Activated T-helper 1 cell treated with anti-CD3 and anti-CD28 coated beads, Interleukin-2, amount 50 U/mL, for 16 hours (primary cell): ENCODE data around the gene PKNOX2.

ENCODE experiments used
- DNase-seq, 2 donors: peaks; one replicate each; pipeline ENCODE4 v3.0.0-alpha.2; 2020; ENCODE audit warnings: low read depth in 1 of 2, low spot score in 1 of 2

Gene PKNOX2

DNA sequence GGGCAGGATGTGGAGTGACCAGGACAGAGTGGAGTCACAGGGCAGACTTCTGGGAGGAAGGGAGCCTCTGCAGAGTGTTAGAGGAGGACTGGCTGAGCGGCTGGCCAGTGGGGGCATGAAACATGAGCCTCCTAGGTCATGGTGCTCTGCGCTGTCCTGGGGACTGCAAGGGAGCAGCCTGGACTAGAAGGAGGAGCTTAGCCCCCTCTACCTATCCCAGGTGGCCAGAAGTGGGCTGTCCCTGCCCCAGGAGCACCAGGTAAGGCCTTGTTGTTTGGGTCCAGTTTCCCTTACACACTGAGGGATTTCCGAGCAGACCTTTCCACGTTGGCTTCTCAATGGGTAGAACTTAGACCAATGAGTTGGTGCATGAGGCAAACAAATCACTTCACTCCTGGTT, 7.4 kb downstream of the PKNOX2 start:
- no peak for DNase-seq

DNA sequence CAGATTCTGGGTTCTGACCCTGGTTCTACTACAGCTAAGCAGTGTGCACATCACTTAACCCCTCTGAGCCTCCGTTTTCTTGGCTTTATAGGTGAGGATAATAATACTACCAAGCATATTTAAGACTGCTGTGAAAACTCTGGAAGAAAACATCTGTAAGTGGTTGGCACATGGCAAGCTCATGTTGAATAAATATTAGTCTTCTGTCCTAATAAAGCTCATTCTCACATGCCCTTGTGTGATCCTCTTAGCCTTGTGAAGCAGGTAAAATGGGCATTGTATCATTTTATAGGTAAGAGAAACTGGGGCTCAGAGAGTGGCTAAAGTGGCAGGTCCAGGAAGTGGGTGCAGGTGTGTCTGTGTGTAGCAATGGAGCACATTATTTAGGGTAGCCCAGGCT, 8.5 kb downstream of the PKNOX2 start:
- no peak for DNase-seq

DNA sequence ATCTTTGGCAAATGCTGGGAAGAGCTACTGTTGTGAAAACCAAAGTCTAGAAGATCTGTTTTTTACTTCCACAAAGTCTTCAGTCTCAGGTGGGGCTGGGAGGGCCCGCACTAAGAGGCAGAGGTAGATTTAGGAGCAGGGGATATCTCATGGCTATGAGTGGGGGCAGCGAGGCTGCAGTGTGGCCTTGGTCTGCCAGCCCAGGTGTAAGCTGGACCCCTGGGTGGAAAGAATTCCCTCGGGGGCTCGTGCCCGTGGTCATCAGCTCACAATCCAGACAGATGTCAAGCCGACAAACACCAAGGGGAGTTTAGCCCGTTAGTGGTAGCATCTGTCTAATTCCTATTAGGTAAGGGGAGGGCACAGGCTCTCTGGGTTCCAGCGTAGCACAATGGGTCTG, 9.0 kb downstream of the PKNOX2 start:
- DNase-seq = no peak

DNA sequence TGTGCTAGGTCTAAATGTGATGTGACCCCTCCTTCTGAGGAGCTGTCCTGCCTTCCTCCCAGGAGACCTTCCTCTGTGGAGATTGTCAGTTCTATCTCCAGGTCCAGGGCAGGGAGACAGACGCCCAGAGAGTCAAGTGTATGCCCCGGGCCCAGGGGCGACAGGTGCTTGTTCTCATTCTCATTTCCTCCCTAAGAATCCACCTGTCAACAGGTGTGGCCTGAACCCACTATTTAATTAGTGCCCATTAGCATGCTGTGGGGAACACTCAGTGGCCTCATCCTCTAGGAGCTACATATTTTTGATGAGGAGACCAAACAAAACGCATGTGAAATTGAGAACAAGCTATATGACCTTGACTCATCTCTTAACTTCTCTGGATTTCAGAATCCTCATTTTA, 9.5 kb downstream of the PKNOX2 start:
- no peak for DNase-seq

DNA sequence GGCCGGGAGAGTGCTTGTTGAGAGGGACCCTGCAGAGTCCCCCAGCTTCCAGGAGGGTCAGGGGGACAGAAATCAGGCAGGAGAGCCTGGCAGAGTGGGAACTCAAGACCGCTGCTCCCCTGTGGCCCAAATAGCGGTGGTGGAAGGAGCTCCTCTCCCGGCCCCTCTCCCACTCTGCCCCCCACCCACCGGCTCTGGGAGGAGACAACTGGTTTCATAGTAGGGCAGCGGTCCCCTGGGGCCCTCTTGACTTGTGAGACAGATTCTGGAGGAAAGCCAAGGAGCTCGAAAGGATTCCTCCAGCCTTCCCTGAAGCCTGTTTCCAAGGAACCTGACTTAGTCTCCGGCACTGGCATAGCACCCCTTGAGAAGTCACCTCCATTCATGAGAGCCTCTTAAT, 10.1 kb downstream of the PKNOX2 start:
- no peak for DNase-seq

DNA sequence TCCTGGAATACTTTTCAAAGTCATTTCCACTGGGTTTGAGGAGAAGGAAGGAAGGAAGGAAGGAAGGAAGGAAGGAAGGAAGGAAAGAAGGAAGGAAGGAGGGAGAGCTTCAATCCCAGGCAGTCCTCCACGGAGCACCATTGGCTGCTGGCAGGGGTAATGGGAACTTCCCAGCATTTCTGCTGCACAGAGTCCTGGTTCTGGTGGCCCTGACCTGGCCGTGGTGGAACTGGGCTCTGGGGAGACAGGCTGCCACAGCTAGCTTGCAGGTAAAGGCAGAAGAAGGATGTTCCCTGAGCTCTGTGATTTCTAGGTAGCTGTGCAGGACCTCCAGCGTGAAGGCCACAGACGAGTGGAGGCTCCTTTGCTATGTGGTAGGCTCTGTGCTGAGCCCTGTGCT, 10.6 kb downstream of the PKNOX2 start:
- no peak for DNase-seq

DNA sequence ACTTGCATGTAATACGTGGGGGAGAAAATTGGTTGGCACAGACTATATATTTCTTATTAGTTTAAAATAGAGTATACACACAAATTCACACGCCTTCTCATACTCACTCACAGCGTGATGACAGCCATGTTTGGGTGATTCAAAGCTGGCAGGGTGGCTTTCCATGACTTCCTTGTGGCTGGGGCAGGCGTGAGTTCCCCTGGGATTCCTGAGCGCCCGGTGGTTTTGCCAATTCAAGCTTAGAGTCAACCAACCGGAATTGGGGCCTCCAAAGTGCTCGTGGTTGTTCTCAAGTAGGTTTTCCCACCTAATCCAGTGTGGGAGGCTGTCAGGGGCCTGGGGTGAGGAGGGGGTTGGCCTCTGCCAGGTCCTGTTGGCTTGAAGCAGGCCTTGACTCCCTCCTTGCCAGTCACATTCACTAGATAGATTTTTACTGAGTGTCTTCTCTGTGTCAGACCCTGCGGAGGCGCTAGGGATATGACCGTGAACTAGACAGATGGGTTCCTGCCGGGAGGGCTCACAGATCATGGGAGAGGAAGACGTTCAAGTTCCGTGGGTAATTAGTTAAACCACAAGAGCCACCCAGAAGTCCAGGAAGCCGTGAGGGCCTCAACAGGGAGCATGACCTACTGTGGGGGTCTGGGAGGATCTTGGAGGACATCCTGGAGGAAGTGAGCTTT, 11.5 kb downstream of the PKNOX2 start:
- no peak for DNase-seq

DNA sequence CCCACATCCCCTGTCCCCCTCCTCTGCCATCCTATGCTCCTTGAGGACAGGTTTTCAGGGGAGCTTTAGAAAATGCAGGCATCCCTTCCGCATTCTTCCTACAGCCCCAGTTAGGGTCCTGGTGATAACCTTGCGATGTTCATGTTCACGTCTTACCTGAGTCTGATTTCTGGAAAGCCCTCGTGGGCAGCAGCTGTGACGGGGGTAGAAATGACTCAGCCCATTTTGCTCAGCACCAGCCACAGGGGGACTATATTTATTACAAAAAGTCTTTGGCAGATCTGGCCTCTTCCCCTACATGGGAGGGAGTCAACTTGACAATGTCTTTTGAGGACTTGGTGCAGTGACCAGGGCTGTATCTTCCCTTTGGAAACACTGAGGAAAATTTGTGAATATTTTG, 12.3 kb downstream of the PKNOX2 start:
- no peak for DNase-seq

DNA sequence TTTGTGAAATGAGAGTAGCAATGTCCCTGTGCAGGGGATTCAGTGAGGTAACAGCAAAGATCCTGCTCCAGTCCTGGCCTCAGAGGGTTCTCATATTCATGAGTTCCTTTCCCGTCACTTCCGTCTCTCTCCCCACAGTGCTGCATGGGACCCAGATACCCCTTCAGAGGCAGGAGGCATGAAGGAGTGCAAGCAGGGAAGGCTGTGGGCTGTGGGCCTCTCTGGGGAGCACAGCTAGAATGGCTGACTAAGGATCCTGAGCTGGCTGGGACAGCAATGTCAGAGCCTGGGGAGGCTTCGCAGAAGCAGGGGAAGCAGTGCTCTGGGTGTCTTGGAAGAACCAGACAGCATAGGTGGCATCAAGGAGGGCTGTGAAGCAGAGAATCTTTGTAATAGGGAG, 13.0 kb downstream of the PKNOX2 start:
- DNase-seq = no peak

DNA sequence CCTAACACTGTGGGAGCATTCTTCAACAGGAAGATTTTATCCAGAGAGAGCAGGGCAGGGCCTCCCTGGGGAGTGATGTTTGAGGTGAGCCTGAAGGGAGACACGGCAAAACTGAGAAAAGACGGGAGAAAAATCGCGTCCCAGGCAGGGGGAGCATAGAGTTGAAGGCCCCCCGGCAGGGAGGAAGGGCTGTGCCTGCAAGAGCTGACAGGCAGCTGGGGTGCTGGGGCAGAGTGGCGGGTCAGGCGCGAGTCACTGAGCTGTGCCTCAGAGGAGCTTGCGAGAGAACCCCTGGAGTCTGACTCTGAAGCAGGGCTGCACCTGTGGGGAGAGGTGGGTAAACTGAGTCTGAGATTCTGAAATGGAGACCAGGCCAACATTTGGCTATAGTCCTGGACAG, 14.8 kb downstream of the PKNOX2 start:
- no peak for DNase-seq

DNA sequence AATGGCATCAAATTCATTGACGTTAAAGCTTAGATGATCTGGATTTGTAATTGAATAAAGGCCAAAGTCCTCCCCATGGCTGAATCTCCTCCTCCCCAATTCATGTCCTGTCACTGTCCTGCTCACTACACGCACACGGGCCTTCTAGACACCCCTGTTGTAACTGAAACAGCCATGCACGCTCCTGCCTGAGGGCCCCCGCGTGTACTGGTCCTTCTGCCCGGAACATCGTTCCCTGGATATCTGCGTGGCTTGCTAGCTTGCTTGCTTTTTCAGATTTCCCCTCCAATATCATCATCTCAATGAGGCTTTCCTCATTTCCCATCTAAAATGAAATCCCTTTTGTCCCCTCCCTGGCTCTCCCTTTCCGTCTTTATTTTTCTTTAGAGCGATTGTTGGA, 15.3 kb downstream of the PKNOX2 start:
- DNase-seq = no peak

DNA sequence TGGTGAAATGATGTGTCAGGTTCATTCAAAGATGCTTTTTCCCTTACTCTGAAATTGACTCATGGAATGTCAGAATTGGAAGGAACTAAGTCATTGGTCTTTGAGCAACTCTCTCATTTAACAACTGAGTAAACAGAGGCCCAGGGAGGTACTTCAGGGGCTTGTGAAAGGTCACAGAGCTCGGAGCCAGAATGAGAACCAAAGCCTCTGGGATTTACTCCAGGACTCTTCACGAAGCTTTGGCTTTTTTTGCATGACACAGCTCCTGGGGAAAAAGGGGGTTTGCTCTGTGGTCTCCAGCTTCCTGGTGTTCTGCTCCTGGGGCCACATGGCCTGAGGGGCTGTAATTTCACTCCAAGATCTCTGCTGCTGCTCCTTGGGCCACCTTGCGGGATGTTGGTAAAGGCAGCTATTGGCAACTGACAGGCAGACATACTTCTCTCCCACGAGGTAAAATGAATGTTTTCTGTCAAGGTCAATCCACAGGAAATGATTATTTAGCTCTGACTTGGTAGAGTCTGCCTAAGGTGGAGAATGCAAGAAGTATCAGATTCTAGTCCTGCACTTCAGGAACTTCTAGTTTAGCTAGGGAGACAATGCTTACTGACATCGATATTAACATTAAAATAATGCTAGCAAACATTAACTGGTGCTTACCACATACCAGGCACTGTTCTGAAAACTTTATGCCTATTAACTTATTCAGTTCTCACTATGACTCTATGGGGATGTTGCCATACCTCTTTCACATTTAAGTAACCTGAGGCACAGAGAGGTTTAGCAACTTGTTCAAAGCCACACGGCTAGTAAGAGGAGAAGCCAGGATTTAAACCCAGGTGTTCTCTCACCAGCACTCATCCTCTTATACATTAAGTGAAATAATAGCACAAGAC, 16.1 kb downstream of the PKNOX2 start:
- DNase-seq = no peak

DNA sequence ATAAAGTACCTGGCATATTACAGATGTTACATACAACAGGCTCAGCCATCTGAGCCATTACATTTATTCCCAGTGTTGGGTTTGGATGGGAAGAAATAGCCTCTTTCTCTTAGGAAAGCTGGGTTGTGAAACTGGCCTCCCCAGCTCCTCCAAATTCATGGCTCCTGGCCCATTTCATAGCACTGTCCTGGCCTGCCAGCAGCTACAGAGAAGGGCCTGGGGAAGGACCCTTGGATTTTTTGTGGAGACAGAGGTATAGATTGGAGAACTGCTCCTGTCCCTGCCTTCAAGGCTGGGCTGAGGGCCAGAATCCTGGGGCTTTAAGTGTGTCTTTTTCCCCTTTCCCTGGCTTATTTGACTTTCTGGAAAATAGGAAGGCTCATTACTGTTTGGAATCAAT, 18.0 kb downstream of the PKNOX2 start:
- no peak for DNase-seq

DNA sequence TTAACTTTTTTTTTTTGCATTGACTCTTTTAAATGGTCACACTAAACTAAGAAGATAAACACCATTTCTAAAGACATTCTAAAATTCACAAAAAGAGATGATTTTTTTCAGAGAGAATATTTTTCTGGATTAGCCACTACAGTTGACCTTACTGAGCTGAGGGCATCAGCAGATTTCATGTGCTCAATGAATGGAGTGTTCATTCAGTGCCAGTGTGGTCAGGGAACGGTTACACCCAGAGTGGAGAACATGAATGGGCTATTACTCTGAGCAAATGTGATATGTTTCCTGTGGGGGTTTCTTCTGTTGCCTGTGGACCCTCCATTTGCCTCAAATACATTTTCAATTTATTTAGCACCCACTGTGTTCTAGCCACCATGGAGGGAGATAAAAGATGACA, 19.1 kb downstream of the PKNOX2 start:
- DNase-seq = no peak

DNA sequence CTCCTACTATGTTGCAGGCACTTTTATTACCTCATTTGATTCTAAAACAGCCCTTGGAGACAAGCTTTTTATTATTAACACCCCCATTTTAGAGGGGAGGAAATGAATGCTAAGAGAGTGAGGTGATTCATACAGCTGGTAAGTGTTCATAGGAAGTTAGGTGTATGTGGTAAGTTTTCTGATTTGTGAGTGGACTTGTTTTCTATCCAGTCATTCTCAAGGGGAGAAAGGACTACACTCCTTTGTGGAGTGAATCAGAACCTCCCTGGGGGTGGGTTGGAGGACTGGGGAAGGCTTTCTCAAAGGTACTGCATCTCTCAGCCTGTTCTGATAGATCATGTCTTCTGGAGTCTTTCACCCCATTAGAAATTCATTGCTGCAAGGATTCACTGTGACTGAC, 23.5 kb downstream of the PKNOX2 start:
- no peak for DNase-seq

DNA sequence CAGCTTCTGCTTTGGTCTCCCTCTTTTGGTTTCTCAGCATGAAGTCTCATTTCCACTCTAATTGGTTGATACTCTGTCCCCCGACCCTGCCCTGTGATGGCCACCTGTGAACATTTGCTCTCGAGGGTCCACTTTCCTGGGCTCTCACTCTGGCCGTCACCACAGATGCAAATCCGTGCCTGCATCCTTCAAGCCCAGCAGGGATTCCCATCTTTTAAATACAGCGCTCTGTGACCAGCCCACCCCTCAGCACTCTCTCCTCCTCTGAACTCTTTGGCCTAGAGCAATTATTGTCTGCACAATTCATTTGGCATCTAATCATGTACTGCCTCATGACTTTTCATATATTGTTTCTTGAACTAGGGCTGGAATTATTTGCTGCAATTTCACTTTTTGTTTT, 26.0 kb downstream of the PKNOX2 start:
- DNase-seq = no peak

DNA sequence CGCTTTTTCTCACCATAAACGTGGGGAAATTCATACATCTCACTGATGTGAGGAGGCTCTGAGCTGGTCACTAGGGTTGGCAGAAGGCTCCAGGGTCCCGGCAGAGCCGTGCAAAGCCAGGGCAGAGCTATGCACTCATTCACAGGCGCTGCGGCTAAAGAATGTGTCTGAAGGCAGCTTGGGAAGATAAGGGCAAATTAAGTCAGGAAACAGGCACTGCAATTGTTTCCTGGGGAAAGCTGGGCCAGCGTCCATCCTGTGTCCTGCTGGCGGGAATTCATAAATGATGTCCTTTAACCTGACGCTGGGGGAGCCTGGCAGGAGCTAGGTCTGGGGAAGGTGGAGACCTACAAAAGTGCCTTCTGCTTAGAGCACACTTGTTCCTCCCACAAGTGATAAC, 27.6 kb downstream of the PKNOX2 start:
- no peak for DNase-seq

DNA sequence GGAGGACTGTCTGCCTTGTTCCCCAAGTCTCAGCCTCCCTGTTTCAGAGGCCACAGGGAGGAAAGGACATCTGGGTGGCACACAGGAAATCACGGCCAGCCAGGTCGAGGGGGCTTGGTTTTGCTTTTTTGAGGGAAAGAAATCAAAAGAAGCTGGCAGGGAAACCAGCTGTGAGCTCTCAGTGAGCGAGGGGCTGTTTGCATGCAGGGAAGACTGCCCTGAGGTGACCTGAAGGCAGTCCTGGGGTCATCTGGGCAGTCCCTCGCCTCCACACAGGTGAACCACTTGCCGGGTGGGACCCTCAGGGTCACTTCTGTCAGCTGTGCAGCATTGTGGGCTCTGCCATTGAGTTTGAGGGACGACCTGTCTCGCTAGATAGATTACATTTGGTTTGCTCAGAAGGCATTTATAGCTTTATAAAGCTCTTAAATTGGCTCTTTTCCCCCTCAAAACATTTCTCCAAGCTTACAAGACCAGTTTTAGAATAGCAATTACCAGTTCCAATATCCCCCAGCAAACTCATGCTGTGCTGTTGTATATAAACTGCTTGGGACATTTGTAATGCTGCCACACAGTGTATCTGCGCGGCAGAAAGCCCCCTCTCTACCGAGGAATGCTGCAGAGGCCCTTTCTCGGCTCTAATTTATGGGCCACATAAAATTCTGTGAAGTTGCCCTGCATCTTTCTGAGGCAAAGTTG, 28.3 kb downstream of the PKNOX2 start:
- DNase-seq = no peak

DNA sequence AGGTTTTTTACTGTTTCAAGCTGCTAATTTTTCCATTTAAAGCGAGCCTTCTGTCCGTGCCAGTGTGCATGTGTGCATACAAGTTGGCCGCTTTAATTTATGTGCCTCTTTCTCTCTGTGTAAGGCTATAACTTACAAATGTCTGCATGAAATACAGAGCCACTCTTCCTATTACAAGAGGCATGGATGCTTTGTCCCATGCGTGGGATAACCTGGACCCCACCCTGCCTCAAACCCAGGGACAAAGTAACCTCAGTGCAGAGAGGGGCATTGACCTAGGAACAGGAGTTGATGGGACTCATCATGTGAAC, 28.8 kb downstream of the PKNOX2 start:
- no peak for DNase-seq

DNA sequence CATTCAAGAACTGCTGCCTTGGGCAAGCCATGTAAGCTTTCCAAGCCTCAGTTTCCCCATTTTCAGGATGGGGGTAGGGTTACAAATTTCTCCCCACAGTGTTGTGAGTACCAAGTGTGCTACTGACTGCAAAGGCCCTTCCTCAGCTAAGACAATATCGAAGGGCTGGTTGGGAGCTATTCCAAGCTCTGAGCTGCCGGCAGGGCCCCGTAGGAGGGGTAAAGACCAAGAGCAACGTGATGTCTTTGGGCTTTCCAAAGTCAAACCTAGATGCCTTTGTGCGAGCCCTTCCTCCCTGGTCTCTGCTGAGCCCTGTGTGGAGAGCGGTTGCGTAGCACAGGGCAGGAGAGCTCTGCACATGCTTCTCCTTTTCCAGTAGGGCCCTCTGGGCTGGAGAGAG, 29.3 kb downstream of the PKNOX2 start:
- DNase-seq = no peak

DNA sequence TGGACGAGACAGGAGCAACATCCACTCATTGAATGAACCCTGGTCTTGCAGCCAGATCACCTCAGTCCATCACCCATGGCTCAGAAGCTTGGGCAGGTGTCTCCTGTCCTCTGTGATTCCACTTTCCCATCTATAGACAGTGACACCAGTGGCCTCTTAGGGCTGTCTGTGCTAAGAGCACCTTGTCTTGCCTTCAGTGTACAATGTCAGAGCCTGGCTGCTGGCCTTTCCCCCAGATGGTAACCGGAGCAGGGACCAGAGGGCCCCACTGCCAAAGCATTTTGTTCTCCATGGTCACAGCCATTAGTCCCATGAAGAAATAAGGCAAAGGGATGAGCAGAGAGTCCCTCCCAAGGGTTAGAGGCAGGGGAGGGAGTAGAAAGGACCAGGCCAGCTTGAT, 35.4 kb downstream of the PKNOX2 start:
- DNase-seq = no peak

DNA sequence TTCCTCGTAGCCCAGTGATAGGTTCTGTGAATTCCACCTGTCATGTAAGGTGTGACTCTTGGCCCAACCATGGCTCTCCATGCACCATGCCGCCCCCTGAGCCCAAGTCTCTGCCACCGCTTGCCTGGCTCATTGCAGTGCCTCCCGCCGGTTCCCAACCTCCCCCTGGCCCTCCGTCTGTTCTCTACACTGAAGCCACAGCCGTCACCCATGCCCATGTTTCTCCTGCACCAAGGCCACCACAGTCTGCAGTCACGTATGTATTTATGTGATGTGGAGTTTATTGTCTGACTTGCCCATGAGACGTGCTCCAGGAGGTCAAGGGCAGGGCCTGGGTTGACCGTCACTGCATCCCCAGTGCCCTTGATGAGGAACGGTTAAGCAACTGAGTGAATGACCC, 35.9 kb downstream of the PKNOX2 start:
- DNase-seq = no peak
